GM12878 (cell line): ENCODE results near the gene COQ5. TPM values are rescaled to one million over a fixed set of nuclear protein-coding genes. Genes with fewer than 3 reads are reported as not detected.

Experiments
- ATAC-seq: fragments of 200-7000 bp; cut with Tn5 transposase; 3 replicates; pipeline ENCODE4 v1.9.1; 2020; ENCODE audit warnings: mild to moderate bottlenecking, moderate library complexity
- BruUV-seq: library from RNA; stranded (reverse); fragments of 400-500 nt; replicated peaks from 2 replicates; lab custom pipeline; 2021; lab: Mats Ljungman, UMichigan
- CTCF ChIA-PET: fragments of 300-600 bp; sonication (Branson Sonifier 250); formaldehyde crosslinking; extraction: SDS; loops from one replicate; lab custom pipeline; 2021; ENCODE audit warnings: inconsistent platforms; lab: Yijun Ruan, JAX
- POLR2A ChIA-PET: fragments of 350-600 bp; formaldehyde crosslinking; extraction: SDS; loops from one replicate; lab custom pipeline; 2021; ENCODE audit warnings: inconsistent platforms; lab: Charles Lee
- RAD21 ChIA-PET: fragments of 300-600 bp; sonication (Branson Sonifier 250); formaldehyde crosslinking; loops from one replicate; lab custom pipeline; 2023; ENCODE audit warnings: antibody characterized with exemption; ENCODE audit not compliant: unreplicated experiment; lab: Charles Lee
- SMC1A ChIA-PET: fragments of 300-600 bp; sonication (Branson Sonifier 250); formaldehyde crosslinking; loops from one replicate; lab custom pipeline; 2023; ENCODE audit not compliant: unreplicated experiment, uncharacterized antibody; lab: Charles Lee
- DNase-seq: peaks from one replicate; pipeline ENCODE4 v3.0.0-alpha.2; 2011; ENCODE audit warnings: low read depth, low spot score
- FAIRE-seq: peaks from 3 replicates; lab custom pipeline; 2011; peaks lifted over from hg19 to GRCh38; lab: Jason Lieb, UNC
- H2AFZ ChIP-seq: 2 replicates; pipeline ENCODE4 v1.6.0; 2011; ENCODE audit warnings: low read depth, low read length, control low read depth; ENCODE audit not compliant: control insufficient read depth
- H3K27ac ChIP-seq: 2 replicates; pipeline ENCODE4 v1.5.1; 2011; ENCODE audit warnings: control low read depth; ENCODE audit not compliant: control insufficient read depth, insufficient read depth
- H3K27me3 ChIP-seq, 2 experiments: replicated peaks in 1 of 2; 2 replicates each; pipeline versions ENCODE4 v1.6.0 to v1.6.1; 2011; ENCODE audit warnings: low read length in 1 of 2; ENCODE audit not compliant: control insufficient read depth in 2 of 2, insufficient read depth in 2 of 2
- H3K36me3 ChIP-seq, 2 experiments: 2 replicates each; pipeline ENCODE4 v1.5.1; 2011; ENCODE audit warnings: low read length in 1 of 2; ENCODE audit not compliant: control insufficient read depth in 2 of 2, insufficient read depth in 2 of 2
- H3K4me1 ChIP-seq: 2 replicates; pipeline ENCODE4 v1.6.1; 2011; ENCODE audit warnings: mild to moderate bottlenecking, low read length, moderate library complexity, mixed read lengths; ENCODE audit not compliant: control insufficient read depth, insufficient read depth
- H3K4me2 ChIP-seq: 2 replicates; pipeline ENCODE4 v1.6.0; 2011; ENCODE audit warnings: control low read depth; ENCODE audit not compliant: control insufficient read depth, insufficient read depth
- H3K4me3 ChIP-seq: fragments of 200-600 bp; sonication (generic); 2 replicates; pipeline ENCODE4 v1.5.1; 2016
- H3K79me2 ChIP-seq: 2 replicates; pipeline ENCODE4 v1.6.0; 2011; ENCODE audit warnings: low read length; ENCODE audit not compliant: control insufficient read depth, insufficient read depth
- H3K9ac ChIP-seq: 2 replicates; pipeline ENCODE4 v1.8.0; 2011; ENCODE audit warnings: low read length, control low read depth, mixed read lengths; ENCODE audit not compliant: control insufficient read depth, insufficient read depth
- H3K9me3 ChIP-seq: replicated peaks from 3 replicates; pipeline ENCODE4 v1.5.1; 2011; ENCODE audit warnings: mild to moderate bottlenecking, low read length; ENCODE audit not compliant: control insufficient read depth, insufficient read depth
- H4K20me1 ChIP-seq: 2 replicates; pipeline ENCODE4 v1.6.0; 2011; ENCODE audit not compliant: control insufficient read depth, insufficient read depth
- ETV6 ChIP-seq, 2 experiments: fragments of 450-650 bp in 1 of 2; IDR thresholded peaks in 1 of 2; conservative IDR thresholded peaks in 1 of 2; 2 replicates each; pipeline ENCODE4 v1.6.1; 2014; ENCODE audit warnings: antibody characterized with exemption in 1 of 2, borderline replicate concordance in 1 of 2, low read depth in 1 of 2, mild to moderate bottlenecking in 1 of 2, moderate library complexity in 1 of 2
- EZH2 ChIP-seq: IDR thresholded peaks from 2 replicates; pipeline ENCODE4 v1.6.1; 2012; ENCODE audit warnings: low read depth, mild to moderate bottlenecking, control low read depth, inconsistent platforms, low read length, borderline replicate concordance; ENCODE audit not compliant: control insufficient read depth
- NFXL1 ChIP-seq: fragments of 450-650 bp; IDR thresholded peaks from 2 replicates; pipeline ENCODE4 v1.6.1; 2017; ENCODE audit warnings: antibody characterized with exemption, mild to moderate bottlenecking, borderline replicate concordance
- NR2F1 ChIP-seq: fragments of 450-650 bp; conservative IDR thresholded peaks from 2 replicates; pipeline ENCODE4 v1.6.1; 2017; ENCODE audit warnings: mild to moderate bottlenecking
- ZNF274 ChIP-seq: IDR thresholded peaks from one replicate; pipeline ENCODE4 v1.8.0; 2011; ENCODE audit not compliant: insufficient read length, insufficient read depth
- WGBS: methylation state at CpG from one replicate; pipeline ENCODE4 v1.1.6; 2016; ENCODE audit warnings: low lambda C conversion rate; ENCODE audit not compliant: insufficient replicate concordance, insufficient coverage; ENCODE audit errors: missing lambda C conversion rate; 5-methylcytosine and 5-hydroxymethylcytosine counted together
- in situ Hi-C: fragments of 300-500 bp; cut with MboI; formaldehyde crosslinking; loops from 9 replicates; pipeline ENCODE4 v1.14.3; 2018; ENCODE audit warnings: mixed read lengths
- intact Hi-C: fragments of 100-400 bp; cut with micrococcal nuclease; formaldehyde crosslinking; loops from one replicate; pipeline ENCODE4 v1.14.2; 2022; ENCODE audit not compliant: unreplicated experiment
- polyA plus RNA-seq, 11 experiments: library from polyadenylated mRNA; depleted of rRNA in 4 of 11; unstranded in 6 of 11; stranded (reverse) in 5 of 11; fragments of >200 nt; fragmentation: Nextera tagmentation in 4 of 11; fragmentation: Illumina TruSeq in 1 of 11; extraction: Ambion mirVana in 4 of 11; extraction: Trizol in 1 of 11; gene quantifications; 1 replicate in 1 of 11; 2 replicates in 10 of 11; pipeline versions ENCODE4 v1.2.1 to v1.2.3, GENCODE V29; 2011 to 2016; ENCODE audit warnings: inconsistent platforms in 2 of 11, missing spikeins in 2 of 11, low read depth in 1 of 11
- total RNA-seq, 4 experiments: library from RNA; depleted of rRNA in 3 of 4; stranded (reverse); fragments of >200 nt in 3 of 4; fragmentation: Illumina TruSeq in 1 of 4; extraction: Trizol in 1 of 4; gene quantifications; 2 replicates each; pipeline versions ENCODE4 v1.2.1 to v1.2.3, GENCODE V29; 2013 to 2021
- TF ChIP-seq, protein P1 (sequence below): fragments of 450-650 bp; conservative IDR thresholded peaks from 2 replicates; pipeline ENCODE4 v1.6.1; 2017; ENCODE audit warnings: mild to moderate bottlenecking, moderate library complexity
- TF ChIP-seq, protein P2 (sequence below): fragments of 450-650 bp; IDR thresholded peaks from 2 replicates; pipeline ENCODE4 v1.6.1; 2017; ENCODE audit warnings: antibody characterized with exemption, mild to moderate bottlenecking, moderate library complexity
- TF ChIP-seq, protein P3 (sequence below): fragments of 450-650 bp; IDR thresholded peaks from 2 replicates; pipeline ENCODE4 v1.6.1; 2017; ENCODE audit warnings: mild to moderate bottlenecking, moderate library complexity
- TF ChIP-seq, protein P4 (sequence below): fragments of 150-350 bp; IDR thresholded peaks from 2 replicates; pipeline ENCODE4 v1.6.1; 2016; ENCODE audit warnings: low read depth, low read length

Gene COQ5
- total and polyA plus RNA-seq, 10 of the 15 experiments (the other 5 are each of a cell fraction or from before 2014, with no cell fraction given): 24.8 to 69.3 (median 37.8) TPM

DNA sequence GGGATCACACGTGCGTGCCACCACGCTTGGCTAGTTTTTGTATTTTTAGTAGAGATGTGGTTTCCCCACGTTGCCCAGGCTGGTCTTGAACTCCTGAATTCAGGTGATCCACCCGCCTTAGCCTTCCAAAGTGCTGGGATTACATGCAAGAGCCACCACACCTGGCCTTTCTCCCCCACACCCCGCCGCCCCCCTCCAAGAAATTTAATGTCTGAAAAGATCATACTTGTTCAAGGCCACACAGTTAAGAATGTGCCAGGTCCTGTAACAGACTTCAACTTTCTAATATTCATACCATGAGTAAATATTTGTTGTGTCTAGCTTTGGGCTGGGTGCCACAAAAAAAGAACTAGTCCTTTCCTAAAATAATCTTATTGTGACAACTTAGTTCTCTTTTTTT is 73.7 kb downstream of the COQ5 start:
- SMC1A ChIA-PET: interaction anchor here (0.6 to 2.4 kb wide), 2 partner anchors 13 to 106 kb away, joined by 3 to 5 read pairs; no protein-coding TSS in a partner anchor
- TF ChIP-seq, protein P1, sequence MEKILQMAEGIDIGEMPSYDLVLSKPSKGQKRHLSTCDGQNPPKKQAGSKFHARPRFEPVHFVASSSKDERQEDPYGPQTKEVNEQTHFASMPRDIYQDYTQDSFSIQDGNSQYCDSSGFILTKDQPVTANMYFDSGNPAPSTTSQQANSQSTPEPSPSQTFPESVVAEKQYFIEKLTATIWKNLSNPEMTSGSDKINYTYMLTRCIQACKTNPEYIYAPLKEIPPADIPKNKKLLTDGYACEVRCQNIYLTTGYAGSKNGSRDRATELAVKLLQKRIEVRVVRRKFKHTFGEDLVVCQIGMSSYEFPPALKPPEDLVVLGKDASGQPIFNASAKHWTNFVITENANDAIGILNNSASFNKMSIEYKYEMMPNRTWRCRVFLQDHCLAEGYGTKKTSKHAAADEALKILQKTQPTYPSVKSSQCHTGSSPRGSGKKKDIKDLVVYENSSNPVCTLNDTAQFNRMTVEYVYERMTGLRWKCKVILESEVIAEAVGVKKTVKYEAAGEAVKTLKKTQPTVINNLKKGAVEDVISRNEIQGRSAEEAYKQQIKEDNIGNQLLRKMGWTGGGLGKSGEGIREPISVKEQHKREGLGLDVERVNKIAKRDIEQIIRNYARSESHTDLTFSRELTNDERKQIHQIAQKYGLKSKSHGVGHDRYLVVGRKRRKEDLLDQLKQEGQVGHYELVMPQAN: no peak
- TF ChIP-seq, protein P2, sequence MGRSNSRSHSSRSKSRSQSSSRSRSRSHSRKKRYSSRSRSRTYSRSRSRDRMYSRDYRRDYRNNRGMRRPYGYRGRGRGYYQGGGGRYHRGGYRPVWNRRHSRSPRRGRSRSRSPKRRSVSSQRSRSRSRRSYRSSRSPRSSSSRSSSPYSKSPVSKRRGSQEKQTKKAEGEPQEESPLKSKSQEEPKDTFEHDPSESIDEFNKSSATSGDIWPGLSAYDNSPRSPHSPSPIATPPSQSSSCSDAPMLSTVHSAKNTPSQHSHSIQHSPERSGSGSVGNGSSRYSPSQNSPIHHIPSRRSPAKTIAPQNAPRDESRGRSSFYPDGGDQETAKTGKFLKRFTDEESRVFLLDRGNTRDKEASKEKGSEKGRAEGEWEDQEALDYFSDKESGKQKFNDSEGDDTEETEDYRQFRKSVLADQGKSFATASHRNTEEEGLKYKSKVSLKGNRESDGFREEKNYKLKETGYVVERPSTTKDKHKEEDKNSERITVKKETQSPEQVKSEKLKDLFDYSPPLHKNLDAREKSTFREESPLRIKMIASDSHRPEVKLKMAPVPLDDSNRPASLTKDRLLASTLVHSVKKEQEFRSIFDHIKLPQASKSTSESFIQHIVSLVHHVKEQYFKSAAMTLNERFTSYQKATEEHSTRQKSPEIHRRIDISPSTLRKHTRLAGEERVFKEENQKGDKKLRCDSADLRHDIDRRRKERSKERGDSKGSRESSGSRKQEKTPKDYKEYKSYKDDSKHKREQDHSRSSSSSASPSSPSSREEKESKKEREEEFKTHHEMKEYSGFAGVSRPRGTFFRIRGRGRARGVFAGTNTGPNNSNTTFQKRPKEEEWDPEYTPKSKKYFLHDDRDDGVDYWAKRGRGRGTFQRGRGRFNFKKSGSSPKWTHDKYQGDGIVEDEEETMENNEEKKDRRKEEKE: no peak
- TF ChIP-seq NR2F1 (no peak), ZNF274 (no peak), NFXL1 (no peak), EZH2 (no peak), ETV6 (conservative IDR thresholded peaks at IDR 0.05 in 1 of 2, IDR thresholded peaks at IDR 0.05 in 1 of 2; ENCODE audit: borderline replicate concordance in 1 of 2, low read depth in 1 of 2) (no peak)
- TF ChIP-seq, protein P3, sequence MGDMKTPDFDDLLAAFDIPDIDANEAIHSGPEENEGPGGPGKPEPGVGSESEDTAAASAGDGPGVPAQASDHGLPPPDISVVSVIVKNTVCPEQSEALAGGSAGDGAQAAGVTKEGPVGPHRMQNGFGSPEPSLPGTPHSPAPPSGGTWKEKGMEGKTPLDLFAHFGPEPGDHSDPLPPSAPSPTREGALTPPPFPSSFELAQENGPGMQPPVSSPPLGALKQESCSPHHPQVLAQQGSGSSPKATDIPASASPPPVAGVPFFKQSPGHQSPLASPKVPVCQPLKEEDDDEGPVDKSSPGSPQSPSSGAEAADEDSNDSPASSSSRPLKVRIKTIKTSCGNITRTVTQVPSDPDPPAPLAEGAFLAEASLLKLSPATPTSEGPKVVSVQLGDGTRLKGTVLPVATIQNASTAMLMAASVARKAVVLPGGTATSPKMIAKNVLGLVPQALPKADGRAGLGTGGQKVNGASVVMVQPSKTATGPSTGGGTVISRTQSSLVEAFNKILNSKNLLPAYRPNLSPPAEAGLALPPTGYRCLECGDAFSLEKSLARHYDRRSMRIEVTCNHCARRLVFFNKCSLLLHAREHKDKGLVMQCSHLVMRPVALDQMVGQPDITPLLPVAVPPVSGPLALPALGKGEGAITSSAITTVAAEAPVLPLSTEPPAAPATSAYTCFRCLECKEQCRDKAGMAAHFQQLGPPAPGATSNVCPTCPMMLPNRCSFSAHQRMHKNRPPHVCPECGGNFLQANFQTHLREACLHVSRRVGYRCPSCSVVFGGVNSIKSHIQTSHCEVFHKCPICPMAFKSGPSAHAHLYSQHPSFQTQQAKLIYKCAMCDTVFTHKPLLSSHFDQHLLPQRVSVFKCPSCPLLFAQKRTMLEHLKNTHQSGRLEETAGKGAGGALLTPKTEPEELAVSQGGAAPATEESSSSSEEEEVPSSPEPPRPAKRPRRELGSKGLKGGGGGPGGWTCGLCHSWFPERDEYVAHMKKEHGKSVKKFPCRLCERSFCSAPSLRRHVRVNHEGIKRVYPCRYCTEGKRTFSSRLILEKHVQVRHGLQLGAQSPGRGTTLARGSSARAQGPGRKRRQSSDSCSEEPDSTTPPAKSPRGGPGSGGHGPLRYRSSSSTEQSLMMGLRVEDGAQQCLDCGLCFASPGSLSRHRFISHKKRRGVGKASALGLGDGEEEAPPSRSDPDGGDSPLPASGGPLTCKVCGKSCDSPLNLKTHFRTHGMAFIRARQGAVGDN: no peak
- TF ChIP-seq, protein P4, sequence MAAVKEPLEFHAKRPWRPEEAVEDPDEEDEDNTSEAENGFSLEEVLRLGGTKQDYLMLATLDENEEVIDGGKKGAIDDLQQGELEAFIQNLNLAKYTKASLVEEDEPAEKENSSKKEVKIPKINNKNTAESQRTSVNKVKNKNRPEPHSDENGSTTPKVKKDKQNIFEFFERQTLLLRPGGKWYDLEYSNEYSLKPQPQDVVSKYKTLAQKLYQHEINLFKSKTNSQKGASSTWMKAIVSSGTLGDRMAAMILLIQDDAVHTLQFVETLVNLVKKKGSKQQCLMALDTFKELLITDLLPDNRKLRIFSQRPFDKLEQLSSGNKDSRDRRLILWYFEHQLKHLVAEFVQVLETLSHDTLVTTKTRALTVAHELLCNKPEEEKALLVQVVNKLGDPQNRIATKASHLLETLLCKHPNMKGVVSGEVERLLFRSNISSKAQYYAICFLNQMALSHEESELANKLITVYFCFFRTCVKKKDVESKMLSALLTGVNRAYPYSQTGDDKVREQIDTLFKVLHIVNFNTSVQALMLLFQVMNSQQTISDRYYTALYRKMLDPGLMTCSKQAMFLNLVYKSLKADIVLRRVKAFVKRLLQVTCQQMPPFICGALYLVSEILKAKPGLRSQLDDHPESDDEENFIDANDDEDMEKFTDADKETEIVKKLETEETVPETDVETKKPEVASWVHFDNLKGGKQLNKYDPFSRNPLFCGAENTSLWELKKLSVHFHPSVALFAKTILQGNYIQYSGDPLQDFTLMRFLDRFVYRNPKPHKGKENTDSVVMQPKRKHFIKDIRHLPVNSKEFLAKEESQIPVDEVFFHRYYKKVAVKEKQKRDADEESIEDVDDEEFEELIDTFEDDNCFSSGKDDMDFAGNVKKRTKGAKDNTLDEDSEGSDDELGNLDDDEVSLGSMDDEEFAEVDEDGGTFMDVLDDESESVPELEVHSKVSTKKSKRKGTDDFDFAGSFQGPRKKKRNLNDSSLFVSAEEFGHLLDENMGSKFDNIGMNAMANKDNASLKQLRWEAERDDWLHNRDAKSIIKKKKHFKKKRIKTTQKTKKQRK: no peak

More for the DNA sequence above, 73.7 kb downstream of the COQ5 start:
- no peaks in the 10 kb centered on the region for H3K27me3 ChIP-seq
- no peak overlapping the region for H3K4me2 ChIP-seq
- H3K4me3 ChIP-seq: no peak overlapping the region
- H3K79me2 ChIP-seq: no peaks in the 10 kb centered on the region
- RAD21 ChIA-PET: no interaction called here
- DNase-seq (no peak), FAIRE-seq (no peak), ATAC-seq (no peak)
- in situ Hi-C loops: no loop called here
- peaks cover 14 to 34% of the 10 kb centered on the region in 2 experiments for H3K36me3 ChIP-seq
- H2AFZ ChIP-seq: no peak overlapping the region
- H3K9me3 ChIP-seq: no peaks in the 10 kb centered on the region
- POLR2A ChIA-PET: interaction anchor here (0.6 kb wide), 1 partner anchor 39 kb away, joined by 3 read pairs; no protein-coding TSS in a partner anchor
- H4K20me1 ChIP-seq: no peaks in the 10 kb centered on the region
- WGBS: 83% methylated on average over 7 of the region's 7 CpGs
- CTCF ChIA-PET: interaction anchor here (0.6 to 4.3 kb wide), 4 partner anchors 12 to 48 kb away, joined by 3 to 39 read pairs (median 6); partner anchors contain the start of gene SRSF9
- no TSS peak for BruUV-seq
- intact Hi-C loops: no loop called here
- H3K4me1 ChIP-seq: no peaks in the 10 kb centered on the region
- no peak overlapping the region for H3K9ac ChIP-seq
- H3K27ac ChIP-seq: no peak overlapping the region
